IMR-90 (cell line): Measurements from ENCODE around the gene METTL25. TPM values are rescaled to one million over a fixed set of nuclear protein-coding genes. Genes with fewer than 3 reads are reported as not detected.
A peak's percentile ranks its signal among the peaks of the same experiment; 100 is the strongest.

ENCODE experiments used
- ATAC-seq: fragments of 200-7000 bp; cut with Tn5 transposase; 2 replicates; pipeline ENCODE4 v1.9.1; 2020; ENCODE audit warnings: low read depth, mild to moderate bottlenecking, moderate library complexity
- BruUV-seq: library from RNA; stranded (reverse); fragments of 400-500 nt; replicated peaks from 2 replicates; lab custom pipeline; 2021; lab: Mats Ljungman, UMichigan
- CTCF ChIA-PET: fragments of 300-600 bp; formaldehyde crosslinking; extraction: SDS; loops from one replicate; lab custom pipeline; 2021; ENCODE audit warnings: antibody characterized with exemption; lab: Yijun Ruan, JAX
- POLR2A ChIA-PET: fragments of 300-600 bp; sonication (Branson Sonifier 250); formaldehyde crosslinking; loops from one replicate; lab custom pipeline; 2022; ENCODE audit warnings: antibody characterized with exemption; ENCODE audit not compliant: unreplicated experiment; lab: Charles Lee
- DNase-seq: peaks from one replicate; pipeline ENCODE4 v3.0.0; 2013
- H2AFZ ChIP-seq: replicated peaks from 2 replicates; pipeline ENCODE3; 2013; ENCODE audit warnings: low read length, mild to moderate bottlenecking; ENCODE audit not compliant: poor library complexity
- H2AK5ac ChIP-seq: 2 replicates; pipeline ENCODE4 v1.6.1; 2013; ENCODE audit warnings: low read depth, low read length, inconsistent platforms
- H2AK9ac ChIP-seq: replicated peaks from 2 replicates; pipeline ENCODE3; 2013; ENCODE audit warnings: mild to moderate bottlenecking, low read depth, low read length, moderate library complexity; ENCODE audit not compliant: poor library complexity
- H2BK120ac ChIP-seq: 2 replicates; pipeline ENCODE4 v1.6.1; 2013; ENCODE audit warnings: low read depth, low read length, inconsistent platforms
- H2BK15ac ChIP-seq: 3 replicates; pipeline ENCODE4 v1.6.1; 2013; ENCODE audit warnings: low read depth, low read length, inconsistent platforms
- H2BK20ac ChIP-seq: 2 replicates; pipeline ENCODE4 v1.6.1; 2013; ENCODE audit warnings: low read depth, mild to moderate bottlenecking, inconsistent platforms, low read length, moderate library complexity
- H2BK5ac ChIP-seq: 2 replicates; pipeline ENCODE4 v1.6.1; 2013; ENCODE audit warnings: mild to moderate bottlenecking, low read depth, low read length, inconsistent platforms; ENCODE audit not compliant: poor library complexity, severe bottlenecking
- H3K14ac ChIP-seq: replicated peaks from 2 replicates; pipeline ENCODE4 v1.6.1; 2013; ENCODE audit warnings: low read depth, low read length, inconsistent platforms
- H3K18ac ChIP-seq: 2 replicates; pipeline ENCODE4 v1.6.1; 2013; ENCODE audit warnings: low read depth, low read length, control low read depth
- H3K23ac ChIP-seq: 2 replicates; pipeline ENCODE4 v1.6.1; 2013; ENCODE audit warnings: low read depth, low read length, inconsistent platforms
- H3K27ac ChIP-seq: 2 replicates; pipeline ENCODE4 v1.5.1; 2013; ENCODE audit warnings: mild to moderate bottlenecking, control low read depth, low read length; ENCODE audit not compliant: insufficient read depth
- H3K27me3 ChIP-seq: 2 replicates; pipeline ENCODE4 v1.6.1; 2013; ENCODE audit warnings: low read length; ENCODE audit not compliant: control insufficient read depth, insufficient read depth
- H3K36me3 ChIP-seq: 2 replicates; pipeline ENCODE4 v1.6.1; 2013; ENCODE audit warnings: low read length, mixed read lengths; ENCODE audit not compliant: control insufficient read depth, insufficient read depth
- H3K4ac ChIP-seq: 2 replicates; pipeline ENCODE4 v1.6.1; 2013; ENCODE audit warnings: low read depth, low read length, inconsistent platforms
- H3K4me1 ChIP-seq: 2 replicates; pipeline ENCODE4 v1.6.1; 2013; ENCODE audit warnings: low read length, mixed read lengths; ENCODE audit not compliant: control insufficient read depth, insufficient read depth
- H3K4me2 ChIP-seq: 2 replicates; pipeline ENCODE4 v1.6.1; 2013; ENCODE audit warnings: low read depth, mild to moderate bottlenecking, control low read depth, low read length, moderate library complexity
- H3K4me3 ChIP-seq: 2 replicates; pipeline ENCODE4 v1.5.1; 2013; ENCODE audit warnings: low read depth, mild to moderate bottlenecking, control low read depth, low read length, moderate library complexity; ENCODE audit not compliant: insufficient read depth
- H3K56ac ChIP-seq: 2 replicates; pipeline ENCODE4 v1.6.1; 2013; ENCODE audit warnings: low read length, inconsistent platforms; ENCODE audit not compliant: insufficient read depth; ENCODE audit errors: extremely low read depth
- H3K79me1 ChIP-seq, 2 experiments: 2 replicates each; pipeline ENCODE4 v1.6.1; 2013; ENCODE audit warnings: low read length in 2 of 2, inconsistent platforms in 1 of 2, low read depth in 1 of 2
- H3K9ac ChIP-seq: 2 replicates; pipeline ENCODE4 v1.6.1; 2013; ENCODE audit warnings: low read depth, low read length, control low read depth
- H3K9me1 ChIP-seq: 2 replicates; pipeline ENCODE4 v1.6.1; 2013; ENCODE audit warnings: low read length, inconsistent platforms; ENCODE audit not compliant: insufficient read depth
- H3K9me3 ChIP-seq: 2 replicates; pipeline ENCODE4 v1.6.1; 2013; ENCODE audit warnings: low read length; ENCODE audit not compliant: control insufficient read depth, insufficient read depth
- H4K20me1 ChIP-seq: 2 replicates; pipeline ENCODE4 v1.6.1; 2013; ENCODE audit warnings: low read length, inconsistent platforms; ENCODE audit not compliant: insufficient read depth
- H4K5ac ChIP-seq: 2 replicates; pipeline ENCODE4 v1.6.1; 2013; ENCODE audit warnings: mild to moderate bottlenecking, low read depth, low read length, control low read depth
- H4K8ac ChIP-seq, 2 experiments: 2 replicates each; pipeline ENCODE4 v1.6.1; 2013; ENCODE audit warnings: low read depth in 2 of 2, low read length in 2 of 2, control low read depth in 1 of 2, inconsistent platforms in 1 of 2
- H4K91ac ChIP-seq: 2 replicates; pipeline ENCODE4 v1.6.1; 2013; ENCODE audit warnings: low read depth, low read length, inconsistent platforms; ENCODE audit not compliant: insufficient read depth
- MAFK ChIP-seq: IDR thresholded peaks from 2 replicates; pipeline ENCODE4 v1.6.1; 2012; ENCODE audit warnings: low read depth, low read length, improper control_type of control experiment
- MAZ ChIP-seq: IDR thresholded peaks from 2 replicates; pipeline ENCODE4 v1.6.1; 2012; ENCODE audit warnings: low read depth, mild to moderate bottlenecking, low read length, improper control_type of control experiment, moderate library complexity, borderline replicate concordance
- dilution Hi-C: fragments of 300-500 bp; cut with HindIII; formaldehyde crosslinking; loops from one replicate; pipeline ENCODE4 v1.14.3; 2018; ENCODE audit warnings: low sequenced_read_pairs; ENCODE audit not compliant: unreplicated experiment
- in situ Hi-C: fragments of 300-500 bp; cut with MboI; formaldehyde crosslinking; loops from 3 replicates; pipeline ENCODE4 v1.14.3; 2019; ENCODE audit warnings: low sequenced_read_pairs, inconsistent platforms, mixed read lengths
- intact Hi-C: fragments of 100-400 bp; cut with micrococcal nuclease; formaldehyde crosslinking; loops from 2 replicates; pipeline ENCODE4 v1.10.0; 2022
- polyA plus RNA-seq, 3 experiments: library from polyadenylated mRNA; depleted of rRNA; stranded (reverse); fragments of >200 nt; gene quantifications; 2 replicates each; pipeline ENCODE4 v1.2.3, GENCODE V29; 2012; ENCODE audit warnings: low replicate concordance in 1 of 3
- total RNA-seq: library from RNA; depleted of rRNA; stranded (reverse); fragments of >200 nt; gene quantifications from 2 replicates; pipeline ENCODE4 v1.2.3, GENCODE V29; 2012
- TF ChIP-seq, protein P1 (sequence below): conservative IDR thresholded peaks from 2 replicates; pipeline ENCODE4 v1.5.1; 2012; ENCODE audit warnings: mild to moderate bottlenecking, low read depth, low read length, improper control_type of control experiment

METTL25 gene
- total and polyA plus RNA-seq, 2 of the 4 experiments (the other 2 are of a cell fraction) = 2.6 to 3.0 TPM

DNA sequence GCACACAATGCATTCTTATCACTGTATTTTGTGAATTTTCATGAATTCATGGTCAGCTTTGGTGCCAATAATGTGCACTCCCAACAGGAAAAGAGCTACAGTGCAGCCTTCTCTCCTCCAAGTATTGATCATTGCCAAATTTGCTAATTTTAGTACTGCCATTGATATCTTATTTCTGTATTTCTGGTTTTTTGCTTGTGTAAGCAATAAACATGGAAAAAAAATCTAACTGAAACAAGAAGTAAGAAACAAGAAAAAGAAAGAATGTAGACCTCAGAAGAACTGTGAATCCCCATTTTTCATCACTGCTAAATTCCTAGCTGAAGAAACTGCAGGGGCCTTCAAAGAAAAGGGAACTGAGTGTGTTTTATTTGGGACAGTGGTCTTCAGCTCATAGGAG, 161.2 kb downstream of the METTL25 start:
- H3K4me2 ChIP-seq = no peak overlapping the region
- no peak overlapping the region for H2BK20ac ChIP-seq
- BruUV-seq = no TSS peak
- H3K14ac ChIP-seq = no peak overlapping the region
- no peak for ATAC-seq
- DNase-seq = no peak
- H3K27me3 ChIP-seq = no peaks in the 10 kb centered on the region
- H3K9me1 ChIP-seq = no peaks in the 10 kb centered on the region
- peak; percentile 88 for TF ChIP-seq MAFK
- TF ChIP-seq, protein P1, sequence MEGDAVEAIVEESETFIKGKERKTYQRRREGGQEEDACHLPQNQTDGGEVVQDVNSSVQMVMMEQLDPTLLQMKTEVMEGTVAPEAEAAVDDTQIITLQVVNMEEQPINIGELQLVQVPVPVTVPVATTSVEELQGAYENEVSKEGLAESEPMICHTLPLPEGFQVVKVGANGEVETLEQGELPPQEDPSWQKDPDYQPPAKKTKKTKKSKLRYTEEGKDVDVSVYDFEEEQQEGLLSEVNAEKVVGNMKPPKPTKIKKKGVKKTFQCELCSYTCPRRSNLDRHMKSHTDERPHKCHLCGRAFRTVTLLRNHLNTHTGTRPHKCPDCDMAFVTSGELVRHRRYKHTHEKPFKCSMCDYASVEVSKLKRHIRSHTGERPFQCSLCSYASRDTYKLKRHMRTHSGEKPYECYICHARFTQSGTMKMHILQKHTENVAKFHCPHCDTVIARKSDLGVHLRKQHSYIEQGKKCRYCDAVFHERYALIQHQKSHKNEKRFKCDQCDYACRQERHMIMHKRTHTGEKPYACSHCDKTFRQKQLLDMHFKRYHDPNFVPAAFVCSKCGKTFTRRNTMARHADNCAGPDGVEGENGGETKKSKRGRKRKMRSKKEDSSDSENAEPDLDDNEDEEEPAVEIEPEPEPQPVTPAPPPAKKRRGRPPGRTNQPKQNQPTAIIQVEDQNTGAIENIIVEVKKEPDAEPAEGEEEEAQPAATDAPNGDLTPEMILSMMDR = no peak
- TF ChIP-seq MAZ = no peak
- no peaks in the 10 kb centered on the region for H3K9me3 ChIP-seq
- H3K9ac ChIP-seq = no peak overlapping the region
- intact Hi-C loops = no loop called here
- ChIA-PET POLR2A (no interaction called here), CTCF (no interaction called here)
- H4K20me1 ChIP-seq = no peaks in the 10 kb centered on the region
- H3K4me1 ChIP-seq = no peaks in the 10 kb centered on the region
- no peak overlapping the region for H4K8ac ChIP-seq
- H3K4me3 ChIP-seq = no peak overlapping the region
- no peak overlapping the region for H3K18ac ChIP-seq
- no peak overlapping the region for H3K56ac ChIP-seq
- in situ Hi-C loops = no loop called here
- H2BK120ac ChIP-seq = no peak overlapping the region
- H4K91ac ChIP-seq = no peak overlapping the region
- H2AK9ac ChIP-seq = no peak overlapping the region
- H3K36me3 ChIP-seq = no peaks in the 10 kb centered on the region
- no peak overlapping the region for H2BK15ac ChIP-seq
- H3K79me1 ChIP-seq = no peaks in the 10 kb centered on the region
- no peak overlapping the region for H4K5ac ChIP-seq
- dilution Hi-C loops = no loop called here
- H2BK5ac ChIP-seq = no peak overlapping the region
- no peak overlapping the region for H2AFZ ChIP-seq
- H3K23ac ChIP-seq = no peak overlapping the region
- H2AK5ac ChIP-seq = no peak overlapping the region
- H3K4ac ChIP-seq = no peak overlapping the region
- no peak overlapping the region for H3K27ac ChIP-seq
